Endodermal cell (in vitro differentiated cells): ENCODE measurements around the gene PSMB10. TPM values are rescaled to one million over a fixed set of nuclear protein-coding genes. Genes with fewer than 3 reads are reported as not detected.
A peak's percentile ranks its signal among the peaks of the same experiment; 100 is the strongest.

Experiments
- DNase-seq: peaks from one replicate; pipeline ENCODE4 v3.0.0-alpha.2; 2017
- H3K27ac ChIP-seq: 2 replicates; pipeline ENCODE4 v1.5.1; 2013; ENCODE audit warnings: mild to moderate bottlenecking, low read depth, low read length, moderate library complexity
- H3K27me3 ChIP-seq: 2 replicates; pipeline ENCODE4 v1.6.1; 2013; ENCODE audit warnings: mild to moderate bottlenecking, low read length, moderate library complexity; ENCODE audit not compliant: insufficient read depth, control insufficient read depth, poor library complexity, severe bottlenecking
- H3K36me3 ChIP-seq: 2 replicates; pipeline ENCODE4 v1.7.0; 2013; ENCODE audit warnings: mild to moderate bottlenecking, low read length, moderate library complexity; ENCODE audit not compliant: control insufficient read depth, insufficient read depth
- H3K4me1 ChIP-seq: one replicate; pipeline ENCODE4 v1.7.0; 2013; ENCODE audit warnings: low read length; ENCODE audit not compliant: control insufficient read depth, insufficient read depth
- H3K4me3 ChIP-seq: 2 replicates; pipeline ENCODE4 v1.5.1; 2013; ENCODE audit warnings: mild to moderate bottlenecking, low read length, moderate library complexity
- H3K9ac ChIP-seq: 2 replicates; pipeline ENCODE4 v1.6.1; 2013; ENCODE audit warnings: mild to moderate bottlenecking, low read length, moderate library complexity; ENCODE audit not compliant: poor library complexity, severe bottlenecking; ENCODE audit errors: extremely low read depth
- H3K9me3 ChIP-seq: 2 replicates; pipeline ENCODE4 v1.6.1; 2013; ENCODE audit warnings: mild to moderate bottlenecking, low read length, moderate library complexity; ENCODE audit not compliant: control insufficient read depth
- H3K27ac Mint-ChIP-seq: 2 replicates; pipeline ENCODE4 v1.8.0; 2020; ENCODE audit warnings: mixed read lengths
- H3K27me3 Mint-ChIP-seq: 2 replicates; pipeline ENCODE4 v1.8.0; 2021; ENCODE audit warnings: mild to moderate bottlenecking, mixed read lengths; ENCODE audit not compliant: insufficient read depth
- H3K36me3 Mint-ChIP-seq: 2 replicates; pipeline ENCODE4 v1.8.0; 2020; ENCODE audit warnings: low read depth, mixed read lengths
- H3K4me1 Mint-ChIP-seq: 2 replicates; pipeline ENCODE4 v1.8.0; 2020; ENCODE audit warnings: mixed read lengths
- H3K4me3 Mint-ChIP-seq: 2 replicates; pipeline ENCODE4 v1.8.0; 2020; ENCODE audit warnings: mild to moderate bottlenecking, moderate library complexity, mixed read lengths
- H3K9me3 Mint-ChIP-seq: 2 replicates; pipeline ENCODE4 v1.8.0; 2020; ENCODE audit warnings: mild to moderate bottlenecking, mixed read lengths
- WGBS, 2 experiments: methylation state at CpG; one replicate each; pipeline versions ENCODE4 v1.1.5 to v1.1.7; 2013; ENCODE audit warnings: missing lambda C conversion rate in 2 of 2, mixed read lengths in 1 of 2; ENCODE audit not compliant: insufficient coverage in 1 of 2, insufficient read length in 1 of 2; 5-methylcytosine and 5-hydroxymethylcytosine counted together
- total RNA-seq, 2 donors: library from RNA; stranded (reverse); fragmentation: NEBNext Ultra II Directional in 1 of 2; extraction: Animal tissue kit (Norgen Biotek cat#: 25700) in 1 of 2; gene quantifications; 2 replicates in 1 of 2; 3 replicates in 1 of 2; pipeline ENCODE4 v1.2.1, GENCODE V29; 2021
- TF ChIP-seq, protein P1 (sequence below): fragments of 200-600 bp; sonication (generic); conservative IDR thresholded peaks from 2 replicates; pipeline ENCODE4 v1.5.0; 2021; ENCODE audit warnings: antibody characterized with exemption, mild to moderate bottlenecking

Gene PSMB10
- total RNA-seq, 2 donors from 2014 or later = 15.5 to 16.5 TPM

DNA sequence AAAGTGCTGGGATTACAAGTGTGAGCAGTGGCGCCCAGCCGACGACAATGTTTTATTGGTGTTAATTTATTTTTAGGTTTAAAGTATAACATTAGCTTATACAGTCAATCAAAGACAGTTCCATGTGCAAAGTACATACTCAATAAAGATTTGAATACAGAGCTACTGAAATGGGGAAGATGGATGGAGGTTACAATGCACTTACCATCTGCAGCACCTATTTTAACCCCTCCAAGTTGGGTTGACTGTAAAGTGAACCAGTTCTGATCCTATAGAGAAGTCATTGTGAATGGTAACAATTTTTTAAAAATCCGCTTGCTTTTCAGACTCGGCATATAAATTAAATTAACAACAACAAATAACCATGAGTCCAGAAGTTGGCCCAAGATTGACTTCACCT is 44.3 kb downstream of the PSMB10 start:
- Mint-ChIP-seq H3K4me1 (peaks cover 19% of the 10 kb centered on the region), H3K36me3 (no peaks in the 10 kb centered on the region), H3K27me3 (no peaks in the 10 kb centered on the region), H3K27ac (peak overlapping the region; percentile 95), H3K9me3 (no peaks in the 10 kb centered on the region), H3K4me3 (peak overlapping the region; percentile 96)
- Histone ChIP-seq H3K36me3 (no peaks in the 10 kb centered on the region), H3K4me3 (peak overlapping the region; percentile 82), H3K9ac (peak overlapping the region; percentile 19), H3K27me3 (no peaks in the 10 kb centered on the region), H3K27ac (no peak overlapping the region), H3K9me3 (no peaks in the 10 kb centered on the region), H3K4me1 (no peaks in the 10 kb centered on the region)
- WGBS, 2 experiments = 74 to 79% methylated on average over 2 to 3 of the region's 5 CpGs
- TF ChIP-seq, protein P1, sequence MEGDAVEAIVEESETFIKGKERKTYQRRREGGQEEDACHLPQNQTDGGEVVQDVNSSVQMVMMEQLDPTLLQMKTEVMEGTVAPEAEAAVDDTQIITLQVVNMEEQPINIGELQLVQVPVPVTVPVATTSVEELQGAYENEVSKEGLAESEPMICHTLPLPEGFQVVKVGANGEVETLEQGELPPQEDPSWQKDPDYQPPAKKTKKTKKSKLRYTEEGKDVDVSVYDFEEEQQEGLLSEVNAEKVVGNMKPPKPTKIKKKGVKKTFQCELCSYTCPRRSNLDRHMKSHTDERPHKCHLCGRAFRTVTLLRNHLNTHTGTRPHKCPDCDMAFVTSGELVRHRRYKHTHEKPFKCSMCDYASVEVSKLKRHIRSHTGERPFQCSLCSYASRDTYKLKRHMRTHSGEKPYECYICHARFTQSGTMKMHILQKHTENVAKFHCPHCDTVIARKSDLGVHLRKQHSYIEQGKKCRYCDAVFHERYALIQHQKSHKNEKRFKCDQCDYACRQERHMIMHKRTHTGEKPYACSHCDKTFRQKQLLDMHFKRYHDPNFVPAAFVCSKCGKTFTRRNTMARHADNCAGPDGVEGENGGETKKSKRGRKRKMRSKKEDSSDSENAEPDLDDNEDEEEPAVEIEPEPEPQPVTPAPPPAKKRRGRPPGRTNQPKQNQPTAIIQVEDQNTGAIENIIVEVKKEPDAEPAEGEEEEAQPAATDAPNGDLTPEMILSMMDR = no peak
- no peak for DNase-seq

- DNase-seq = no peak
- Histone ChIP-seq H3K27me3 (no peaks in the 10 kb centered on the region), H3K27ac (no peak overlapping the region), H3K4me1 (peaks cover 5% of the 10 kb centered on the region), H3K9me3 (no peaks in the 10 kb centered on the region), H3K36me3 (peaks cover 13% of the 10 kb centered on the region), H3K4me3 (no peak overlapping the region), H3K9ac (no peak overlapping the region)
- Mint-ChIP-seq H3K27ac (no peak overlapping the region), H3K36me3 (peaks cover 5% of the 10 kb centered on the region), H3K27me3 (no peaks in the 10 kb centered on the region), H3K4me1 (peaks cover 23% of the 10 kb centered on the region), H3K9me3 (no peaks in the 10 kb centered on the region), H3K4me3 (no peak overlapping the region)
- TF ChIP-seq, protein P1 = no peak
- 87% methylated on average over 3 of the region's 3 CpGs; no CpG with 5 or more reads in 1 of the 2 experiments for WGBS, 2 experiments
Observed at GRCh38 chr16:67888331-67888730, 48.3 kb downstream of the PSMB10 start.

GRCh38 chr16:67886387-67886786 is 50.3 kb downstream of the PSMB10 start:
- H3K36me3 Mint-ChIP-seq = peaks cover 20% of the 10 kb centered on the region
- DNase-seq = peak; percentile 68
- WGBS, 2 experiments = 92 to 95% methylated on average over 4 to 5 of the region's 5 CpGs
- Histone ChIP-seq H3K4me1 (peaks cover 5% of the 10 kb centered on the region), H3K27me3 (no peaks in the 10 kb centered on the region), H3K9me3 (no peaks in the 10 kb centered on the region), H3K4me3 (no peak overlapping the region), H3K27ac (no peak overlapping the region), H3K36me3 (peaks cover 32% of the 10 kb centered on the region), H3K9ac (no peak overlapping the region)
- H3K4me3 Mint-ChIP-seq = no peak overlapping the region
- no peaks in the 10 kb centered on the region for H3K9me3 Mint-ChIP-seq
- no peaks in the 10 kb centered on the region for H3K27me3 Mint-ChIP-seq
- TF ChIP-seq, protein P1 = peak; percentile 35
- H3K27ac Mint-ChIP-seq = peak overlapping the region; percentile 78
- peaks cover 16% of the 10 kb centered on the region for H3K4me1 Mint-ChIP-seq
